Right lobe of liver (tissue), 4 donors: ENCODE measurements around the gene APOL3.

Experiments
- CTCF ChIP-seq, 4 donors: fragments of 200-600 bp in 3 of 4; fragments of 450-650 bp in 1 of 4; IDR thresholded peaks; one replicate each; pipeline versions ENCODE4 v1.5.1 to v1.8.0; 2016 to 2022; ENCODE audit warnings: antibody characterized with exemption in 4 of 4, mild to moderate bottlenecking in 2 of 4
- POLR2A ChIP-seq: fragments of 450-650 bp; IDR thresholded peaks from one replicate; pipeline ENCODE4 v1.6.1; 2017; ENCODE audit warnings: antibody characterized with exemption, mild to moderate bottlenecking
- donor health status: DM: no; HTN: no; CAD: no.
- donor health status: DM: no; HTN: no; CAD: no.
- donor health status: DM: no; HTN: yes; CAD: no.

- no peak for TF ChIP-seq CTCF (IDR thresholded peaks at IDR 0.05)
- no peak for TF ChIP-seq POLR2A
These were observed 38.0 kb upstream of the APOL3 start for GRCh38 chr22:36198536-36198935.
